Ovary (tissue), 3 donors: ENCODE data around the gene ATP6V1F.

Experiments
- CTCF ChIP-seq, 3 donors: fragments of 450-650 bp in 2 of 3; fragments of 200-600 bp in 1 of 3; IDR thresholded peaks; one replicate each; pipeline versions ENCODE4 v1.5.1 to v1.8.0; 2016 to 2022; ENCODE audit warnings: antibody characterized with exemption in 3 of 3, mild to moderate bottlenecking in 1 of 3
- EP300 ChIP-seq: sonication (generic); formaldehyde crosslinking; IDR thresholded peaks from one replicate; pipeline ENCODE4 v1.6.1; 2017; ENCODE audit warnings: antibody characterized with exemption
- donor health status: DM: no; HTN: no; CAD: no.

GRCh38 chr7:128848289-128849155 is 14.1 kb upstream of the ATP6V1F start:
- no peak for TF ChIP-seq CTCF (IDR thresholded peaks at IDR 0.05)
- TF ChIP-seq EP300 = no peak
